HepG2 (cell line): ENCODE measurements around the gene TUBB4B. TPM values are rescaled to one million over a fixed set of nuclear protein-coding genes. Genes with fewer than 3 reads are reported as not detected.

Source experiments
- HHEX ChIP-seq: IDR thresholded peaks from 2 replicates; pipeline ENCODE4 v1.6.1; 2016; ENCODE audit warnings: control low read depth
- NFKBIZ ChIP-seq: IDR thresholded peaks from 2 replicates; pipeline ENCODE4 v1.6.1; 2018; ENCODE audit warnings: missing genetic modification reagents, missing compliant biosample characterization
- SALL2 ChIP-seq: sonication (generic); formaldehyde crosslinking; IDR thresholded peaks from 2 replicates; pipeline ENCODE4 v1.8.1; 2023; ENCODE audit warnings: mild to moderate bottlenecking, missing genetic modification reagents, inconsistent platforms
- ZBTB7A ChIP-seq: sonication (generic); formaldehyde crosslinking; IDR thresholded peaks from 2 replicates; pipeline ENCODE4 v1.8.0; 2022; ENCODE audit warnings: mild to moderate bottlenecking, missing genetic modification reagents
- ZNF343 ChIP-seq: sonication (generic); formaldehyde crosslinking; IDR thresholded peaks from 2 replicates; pipeline ENCODE4 v1.4.0; 2020; ENCODE audit warnings: mild to moderate bottlenecking, missing genetic modification reagents
- ZNF484 ChIP-seq: sonication (generic); formaldehyde crosslinking; IDR thresholded peaks from 2 replicates; pipeline ENCODE4 v1.5.1; 2020; ENCODE audit warnings: mild to moderate bottlenecking, low read depth, missing genetic modification reagents, borderline replicate concordance
- ZNF781 ChIP-seq: sonication (generic); formaldehyde crosslinking; IDR thresholded peaks from 2 replicates; pipeline ENCODE4 v1.5.1; 2020; ENCODE audit warnings: borderline replicate concordance, mild to moderate bottlenecking, missing genetic modification reagents; ENCODE audit errors: not compliant biosample characterization
- ZNF788 ChIP-seq: sonication (generic); formaldehyde crosslinking; IDR thresholded peaks from 2 replicates; pipeline ENCODE4 v1.5.0; 2020; ENCODE audit warnings: mild to moderate bottlenecking, missing genetic modification reagents, borderline replicate concordance
- polyA plus RNA-seq, 8 experiments: library from polyadenylated mRNA; depleted of rRNA in 3 of 8; stranded (reverse) in 7 of 8; unstranded in 1 of 8; fragments of >200 nt; fragmentation: Illumina TruSeq in 4 of 8; extraction: Trizol in 4 of 8; gene quantifications; 2 replicates each; pipeline versions ENCODE4 v1.2.1 to v1.2.3, GENCODE V29; 2011 to 2016; ENCODE audit warnings: low read depth in 4 of 8, missing spikeins in 1 of 8, mixed read lengths in 1 of 8; ENCODE audit not compliant: insufficient read depth in 1 of 8
- total RNA-seq, 5 experiments: library from RNA; depleted of rRNA; stranded (reverse); fragments of >200 nt; fragmentation: Illumina TruSeq; extraction: Trizol; gene quantifications; 2 replicates each; pipeline ENCODE4 v1.2.3, GENCODE V29; 2016; ENCODE audit warnings: low read depth in 1 of 5
- TF ChIP-seq, protein P1 (sequence below): sonication (generic); formaldehyde crosslinking; IDR thresholded peaks from 2 replicates; pipeline ENCODE4 v1.4.0; 2020; ENCODE audit warnings: missing genetic modification reagents, borderline replicate concordance
- TF ChIP-seq, protein P2 (sequence below): sonication (generic); formaldehyde crosslinking; IDR thresholded peaks from 2 replicates; pipeline ENCODE4 v1.4.0; 2020; ENCODE audit warnings: missing genetic modification reagents
- TF ChIP-seq, protein P3 (sequence below): sonication (generic); formaldehyde crosslinking; IDR thresholded peaks from 2 replicates; pipeline ENCODE4 v1.5.0; 2020; ENCODE audit warnings: mild to moderate bottlenecking, missing genetic modification reagents

Gene TUBB4B
- total and polyA plus RNA-seq, 2 of the 13 experiments (the other 11 are each of a cell fraction or from before 2014, with no cell fraction given) = 182 to 412 TPM

DNA sequence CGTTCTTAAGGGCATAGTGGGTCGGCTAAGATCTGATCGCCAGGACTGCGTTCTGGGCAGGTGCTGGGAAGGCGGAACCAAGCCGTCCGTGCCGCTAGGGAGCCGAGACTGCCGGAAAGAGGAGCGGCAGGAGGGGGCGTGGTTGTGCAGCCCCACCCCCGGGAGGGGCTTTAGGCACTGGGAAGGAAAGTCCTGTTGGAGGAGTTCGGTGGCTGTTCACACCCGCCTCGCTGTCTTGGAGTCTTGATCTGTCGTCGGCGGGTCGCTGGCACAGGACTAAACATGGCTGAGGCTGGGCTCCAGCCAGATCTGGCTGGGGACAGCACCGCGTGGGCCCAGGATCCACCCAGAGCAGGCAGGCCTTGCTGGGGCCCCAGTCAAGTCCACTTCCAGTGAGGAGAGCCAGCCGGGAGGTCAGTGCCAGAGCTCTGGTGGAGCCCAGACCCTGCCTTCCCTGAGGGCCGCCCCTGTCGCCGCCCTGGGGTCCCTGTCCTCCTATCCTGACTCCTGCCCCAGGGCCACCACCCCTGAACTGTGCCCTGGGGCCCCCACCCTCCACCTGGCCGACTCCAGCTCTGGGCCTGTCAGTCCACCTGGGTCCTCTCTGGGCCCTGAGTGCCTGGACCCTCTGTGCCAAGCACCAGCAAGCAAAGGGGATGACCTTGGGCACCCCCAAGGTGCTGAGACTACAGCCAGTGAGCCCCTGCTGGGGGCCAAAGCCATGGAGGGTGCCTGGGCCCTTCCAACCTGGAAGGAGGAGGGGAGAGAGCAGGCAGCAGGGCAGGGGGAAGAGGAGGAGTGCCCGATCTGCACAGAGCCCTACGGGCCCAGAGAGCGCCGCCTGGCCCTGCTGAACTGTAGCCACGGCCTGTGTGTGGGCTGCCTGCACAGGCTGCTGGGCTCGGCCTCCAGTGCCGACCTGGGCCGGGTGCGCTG is 23.5 kb upstream of the TUBB4B start (continued):
- TF ChIP-seq ZNF343 (0 out of 2 replicates have a peak, but pooled peaks have one; percentile 53), ZNF781 (no peak), HHEX (no peak), ZBTB7A (CRISPR knock-in tag) (peak; percentile 37; the same call in 1 of the 2 replicates), NFKBIZ (CRISPR knock-in tag) (no peak), ZNF484 (CRISPR knock-in tag) (no peak), ZNF788 (CRISPR knock-in tag) (peak; percentile 58; the same call in 1 of the 2 replicates), SALL2 (CRISPR knock-in tag) (0 out of 2 replicates have a peak, but pooled peaks have one; percentile 36)
- TF ChIP-seq, protein P1, sequence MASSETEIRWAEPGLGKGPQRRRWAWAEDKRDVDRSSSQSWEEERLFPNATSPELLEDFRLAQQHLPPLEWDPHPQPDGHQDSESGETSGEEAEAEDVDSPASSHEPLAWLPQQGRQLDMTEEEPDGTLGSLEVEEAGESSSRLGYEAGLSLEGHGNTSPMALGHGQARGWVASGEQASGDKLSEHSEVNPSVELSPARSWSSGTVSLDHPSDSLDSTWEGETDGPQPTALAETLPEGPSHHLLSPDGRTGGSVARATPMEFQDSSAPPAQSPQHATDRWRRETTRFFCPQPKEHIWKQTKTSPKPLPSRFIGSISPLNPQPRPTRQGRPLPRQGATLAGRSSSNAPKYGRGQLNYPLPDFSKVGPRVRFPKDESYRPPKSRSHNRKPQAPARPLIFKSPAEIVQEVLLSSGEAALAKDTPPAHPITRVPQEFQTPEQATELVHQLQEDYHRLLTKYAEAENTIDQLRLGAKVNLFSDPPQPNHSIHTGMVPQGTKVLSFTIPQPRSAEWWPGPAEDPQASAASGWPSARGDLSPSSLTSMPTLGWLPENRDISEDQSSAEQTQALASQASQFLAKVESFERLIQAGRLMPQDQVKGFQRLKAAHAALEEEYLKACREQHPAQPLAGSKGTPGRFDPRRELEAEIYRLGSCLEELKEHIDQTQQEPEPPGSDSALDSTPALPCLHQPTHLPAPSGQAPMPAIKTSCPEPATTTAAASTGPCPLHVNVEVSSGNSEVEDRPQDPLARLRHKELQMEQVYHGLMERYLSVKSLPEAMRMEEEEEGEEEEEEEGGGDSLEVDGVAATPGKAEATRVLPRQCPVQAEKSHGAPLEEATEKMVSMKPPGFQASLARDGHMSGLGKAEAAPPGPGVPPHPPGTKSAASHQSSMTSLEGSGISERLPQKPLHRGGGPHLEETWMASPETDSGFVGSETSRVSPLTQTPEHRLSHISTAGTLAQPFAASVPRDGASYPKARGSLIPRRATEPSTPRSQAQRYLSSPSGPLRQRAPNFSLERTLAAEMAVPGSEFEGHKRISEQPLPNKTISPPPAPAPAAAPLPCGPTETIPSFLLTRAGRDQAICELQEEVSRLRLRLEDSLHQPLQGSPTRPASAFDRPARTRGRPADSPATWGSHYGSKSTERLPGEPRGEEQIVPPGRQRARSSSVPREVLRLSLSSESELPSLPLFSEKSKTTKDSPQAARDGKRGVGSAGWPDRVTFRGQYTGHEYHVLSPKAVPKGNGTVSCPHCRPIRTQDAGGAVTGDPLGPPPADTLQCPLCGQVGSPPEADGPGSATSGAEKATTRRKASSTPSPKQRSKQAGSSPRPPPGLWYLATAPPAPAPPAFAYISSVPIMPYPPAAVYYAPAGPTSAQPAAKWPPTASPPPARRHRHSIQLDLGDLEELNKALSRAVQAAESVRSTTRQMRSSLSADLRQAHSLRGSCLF (CRISPR knock-in tag) = no peak
- TF ChIP-seq, protein P2, sequence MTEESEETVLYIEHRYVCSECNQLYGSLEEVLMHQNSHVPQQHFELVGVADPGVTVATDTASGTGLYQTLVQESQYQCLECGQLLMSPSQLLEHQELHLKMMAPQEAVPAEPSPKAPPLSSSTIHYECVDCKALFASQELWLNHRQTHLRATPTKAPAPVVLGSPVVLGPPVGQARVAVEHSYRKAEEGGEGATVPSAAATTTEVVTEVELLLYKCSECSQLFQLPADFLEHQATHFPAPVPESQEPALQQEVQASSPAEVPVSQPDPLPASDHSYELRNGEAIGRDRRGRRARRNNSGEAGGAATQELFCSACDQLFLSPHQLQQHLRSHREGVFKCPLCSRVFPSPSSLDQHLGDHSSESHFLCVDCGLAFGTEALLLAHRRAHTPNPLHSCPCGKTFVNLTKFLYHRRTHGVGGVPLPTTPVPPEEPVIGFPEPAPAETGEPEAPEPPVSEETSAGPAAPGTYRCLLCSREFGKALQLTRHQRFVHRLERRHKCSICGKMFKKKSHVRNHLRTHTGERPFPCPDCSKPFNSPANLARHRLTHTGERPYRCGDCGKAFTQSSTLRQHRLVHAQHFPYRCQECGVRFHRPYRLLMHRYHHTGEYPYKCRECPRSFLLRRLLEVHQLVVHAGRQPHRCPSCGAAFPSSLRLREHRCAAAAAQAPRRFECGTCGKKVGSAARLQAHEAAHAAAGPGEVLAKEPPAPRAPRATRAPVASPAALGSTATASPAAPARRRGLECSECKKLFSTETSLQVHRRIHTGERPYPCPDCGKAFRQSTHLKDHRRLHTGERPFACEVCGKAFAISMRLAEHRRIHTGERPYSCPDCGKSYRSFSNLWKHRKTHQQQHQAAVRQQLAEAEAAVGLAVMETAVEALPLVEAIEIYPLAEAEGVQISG (CRISPR knock-in tag) = no peak; the same call in 1 of the 2 replicates
- TF ChIP-seq, protein P3, sequence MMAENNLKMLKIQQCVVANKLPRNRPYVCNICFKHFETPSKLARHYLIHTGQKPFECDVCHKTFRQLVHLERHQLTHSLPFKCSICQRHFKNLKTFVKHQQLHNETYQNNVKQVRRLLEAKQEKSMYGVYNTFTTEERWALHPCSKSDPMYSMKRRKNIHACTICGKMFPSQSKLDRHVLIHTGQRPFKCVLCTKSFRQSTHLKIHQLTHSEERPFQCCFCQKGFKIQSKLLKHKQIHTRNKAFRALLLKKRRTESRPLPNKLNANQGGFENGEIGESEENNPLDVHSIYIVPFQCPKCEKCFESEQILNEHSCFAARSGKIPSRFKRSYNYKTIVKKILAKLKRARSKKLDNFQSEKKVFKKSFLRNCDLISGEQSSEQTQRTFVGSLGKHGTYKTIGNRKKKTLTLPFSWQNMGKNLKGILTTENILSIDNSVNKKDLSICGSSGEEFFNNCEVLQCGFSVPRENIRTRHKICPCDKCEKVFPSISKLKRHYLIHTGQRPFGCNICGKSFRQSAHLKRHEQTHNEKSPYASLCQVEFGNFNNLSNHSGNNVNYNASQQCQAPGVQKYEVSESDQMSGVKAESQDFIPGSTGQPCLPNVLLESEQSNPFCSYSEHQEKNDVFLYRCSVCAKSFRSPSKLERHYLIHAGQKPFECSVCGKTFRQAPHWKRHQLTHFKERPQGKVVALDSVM (CRISPR knock-in tag) = 0 out of 2 replicates have a peak, but pooled peaks have one; percentile 16
